D341Med (cell line): Measurements from ENCODE around the gene SPACA6.

Experiments
- DNase-seq: peaks from one replicate; pipeline ENCODE4 v3.0.0; 2012; ENCODE audit warnings: low spot score

SPACA6 gene

DNA sequence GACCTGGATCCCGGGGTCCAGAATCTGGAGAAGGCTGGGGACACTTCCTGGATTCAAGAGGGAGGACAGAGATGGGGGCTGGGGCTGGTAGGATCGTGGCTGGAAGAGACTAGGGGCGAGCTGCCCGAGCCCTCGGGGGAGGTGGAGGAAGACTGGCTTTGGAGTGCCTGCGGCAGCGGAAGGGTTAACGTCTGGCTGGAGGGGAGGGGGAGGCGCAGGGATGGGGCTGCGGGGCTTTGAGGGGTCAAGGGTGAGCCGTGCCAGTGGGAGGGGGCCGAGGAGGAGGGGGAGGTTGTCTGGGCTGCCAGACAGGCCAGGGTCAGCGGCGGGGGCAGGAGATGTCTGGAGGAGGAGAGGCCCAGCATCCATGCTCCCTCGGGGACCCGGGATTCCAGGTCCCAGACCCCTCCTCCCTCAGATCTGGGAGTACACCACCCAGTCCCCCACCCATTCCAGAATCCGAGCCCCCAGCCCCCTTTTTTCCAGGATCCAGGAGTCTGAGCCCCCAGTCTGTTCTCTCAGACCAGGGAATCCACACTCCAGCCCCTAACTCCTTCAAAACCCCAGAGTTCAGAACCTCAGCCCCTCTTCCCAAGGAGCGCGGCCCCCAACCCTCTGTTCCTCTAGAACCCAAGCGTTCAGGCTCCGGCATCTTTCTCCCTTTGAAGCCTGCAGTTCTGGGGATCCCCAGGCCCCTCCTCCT is 3.2 kb upstream of the SPACA6 start:
- DNase-seq = peak; percentile 59

DNA sequence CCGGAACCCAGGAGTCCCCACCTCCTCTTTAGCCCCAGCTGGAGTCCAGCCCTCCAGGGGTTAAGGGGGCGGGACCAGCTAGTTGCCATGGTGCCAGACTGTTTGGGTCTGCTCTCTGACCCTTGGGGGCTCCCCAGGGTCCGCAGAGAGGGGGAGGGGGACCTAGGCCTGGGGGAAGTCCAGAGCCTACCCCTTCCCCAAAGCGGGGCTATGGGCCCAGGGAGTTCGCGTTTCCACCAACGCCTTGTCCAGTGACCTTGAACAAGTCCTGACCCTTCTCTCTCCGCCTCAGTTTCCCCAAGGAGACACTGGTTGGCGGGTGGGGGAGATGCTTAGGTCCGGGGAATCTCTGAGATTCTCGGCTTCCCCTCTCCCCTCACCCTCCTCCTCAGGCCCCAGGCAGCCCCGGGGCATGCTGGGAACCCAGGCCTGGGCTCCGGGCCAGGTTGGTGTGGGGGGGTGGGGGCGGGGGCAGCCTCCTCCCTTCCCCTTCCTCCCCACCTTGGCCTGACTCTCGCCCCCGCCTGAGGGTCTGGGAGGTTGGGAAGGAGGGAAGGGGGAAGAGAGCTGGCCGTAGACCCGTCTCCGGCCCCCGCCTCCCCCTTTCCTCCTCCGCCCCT is 2.6 kb upstream of the SPACA6 start:
- DNase-seq = peak; percentile 83

DNA sequence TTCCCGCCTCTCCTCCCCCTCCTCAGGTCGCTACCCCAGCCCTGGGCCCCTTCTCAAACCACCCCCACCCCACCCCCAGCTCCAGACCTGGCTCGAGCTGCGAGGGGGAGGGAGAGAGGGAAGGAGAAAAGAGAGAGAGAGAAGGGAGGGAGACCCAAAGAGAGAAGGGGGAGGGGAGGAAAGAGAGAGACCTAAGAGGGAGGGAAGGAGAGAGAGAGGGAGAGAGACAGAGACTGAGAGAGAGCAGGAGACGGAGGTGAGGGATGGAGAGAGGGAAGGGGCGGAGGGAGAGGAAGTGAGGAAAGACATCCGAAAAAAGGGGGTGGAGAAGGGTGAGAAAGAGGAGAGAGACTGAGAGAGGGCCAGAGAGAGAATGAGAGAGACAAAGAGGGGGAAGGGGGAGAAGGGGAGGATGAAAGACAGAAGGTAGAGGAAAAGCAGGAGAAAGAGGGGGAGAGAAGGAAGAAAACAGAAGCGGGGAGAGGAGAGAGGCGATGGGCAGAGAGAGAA is 2.0 kb upstream of the SPACA6 start:
- no peak for DNase-seq

GRCh38 chr19:51691584-51692428 is 1.3 kb upstream of the SPACA6 start:
- no peak for DNase-seq

GRCh38 chr19:51692468-51692867 is 662 bp upstream of the SPACA6 start:
- no peak for DNase-seq

DNA sequence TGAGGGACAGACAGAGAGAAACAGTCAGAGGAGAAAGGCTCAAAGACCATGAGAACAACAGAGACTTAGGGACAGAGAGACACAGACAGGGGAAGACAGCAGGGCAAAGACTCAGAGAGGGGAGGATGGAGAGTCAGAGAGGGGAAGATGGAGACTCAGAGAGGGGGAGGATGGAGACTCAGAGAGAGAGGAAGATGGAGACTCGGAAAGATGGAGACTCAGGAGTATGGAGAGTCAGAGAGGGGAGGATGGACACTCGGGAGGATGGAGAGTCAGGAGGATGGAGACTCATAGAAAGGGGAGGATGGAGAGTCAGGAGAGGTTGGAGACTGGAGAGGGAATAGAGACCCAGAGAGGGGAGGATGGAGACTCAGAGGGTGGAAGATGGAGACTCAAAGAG is 689 bp downstream of the SPACA6 start:
- no peak for DNase-seq

- DNase-seq = no peak
These were observed 1.4 kb downstream of the SPACA6 start for GRCh38 chr19:51694318-51695085.

DNA sequence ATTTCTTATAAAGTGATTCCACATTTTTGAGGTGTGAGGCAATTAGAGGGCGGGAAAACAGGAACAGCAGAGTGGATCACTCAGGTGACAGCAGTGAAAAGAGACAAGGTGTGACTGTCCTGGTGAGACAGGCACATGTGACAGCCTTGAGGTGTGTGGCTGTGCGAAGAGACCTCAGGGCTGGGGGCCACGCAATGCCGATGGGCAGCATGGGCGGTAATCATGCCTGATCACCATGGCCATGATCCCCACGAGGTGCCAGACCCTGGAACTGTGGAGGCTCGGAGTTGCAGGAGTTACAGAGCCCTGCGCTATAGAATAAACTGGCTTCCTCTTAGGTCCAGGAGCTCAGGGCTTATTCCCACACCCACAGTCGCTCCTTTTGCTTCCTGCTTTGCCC is 2.0 kb downstream of the SPACA6 start:
- no peak for DNase-seq

DNA sequence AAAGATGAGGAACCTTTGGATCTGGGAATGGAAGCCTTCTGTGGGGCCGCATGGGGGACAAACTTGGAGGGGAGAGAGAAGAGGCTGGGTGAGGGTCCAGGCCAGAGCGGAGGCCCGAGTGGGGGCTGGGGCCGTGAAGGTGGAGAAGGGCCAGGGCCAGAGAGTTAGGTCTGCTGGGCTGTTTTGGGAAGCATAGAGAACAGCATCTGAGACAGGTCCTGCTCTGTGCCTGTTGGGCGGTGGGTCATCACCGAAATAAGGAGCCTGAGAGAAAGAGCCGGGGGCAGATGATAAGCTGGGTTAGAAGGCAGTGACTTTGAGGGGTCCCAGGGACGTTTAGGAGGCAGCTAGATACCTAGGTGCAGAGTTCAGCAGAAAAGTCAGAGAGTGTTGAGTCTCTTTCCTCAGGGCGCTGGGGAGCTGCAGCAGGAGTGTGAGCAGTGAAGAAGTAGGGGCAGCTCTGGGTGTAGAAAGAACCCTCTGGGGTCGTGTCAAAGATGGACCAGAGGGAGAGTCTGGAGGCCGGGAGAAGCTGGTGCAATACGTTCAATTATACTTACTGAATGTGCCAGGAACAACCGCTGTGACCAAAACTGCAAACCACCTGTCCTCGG is 2.7 kb downstream of the SPACA6 start:
- no peak for DNase-seq

- no peak for DNase-seq
These were observed 3.5 kb downstream of the SPACA6 start for GRCh38 chr19:51696606-51697005.

DNA sequence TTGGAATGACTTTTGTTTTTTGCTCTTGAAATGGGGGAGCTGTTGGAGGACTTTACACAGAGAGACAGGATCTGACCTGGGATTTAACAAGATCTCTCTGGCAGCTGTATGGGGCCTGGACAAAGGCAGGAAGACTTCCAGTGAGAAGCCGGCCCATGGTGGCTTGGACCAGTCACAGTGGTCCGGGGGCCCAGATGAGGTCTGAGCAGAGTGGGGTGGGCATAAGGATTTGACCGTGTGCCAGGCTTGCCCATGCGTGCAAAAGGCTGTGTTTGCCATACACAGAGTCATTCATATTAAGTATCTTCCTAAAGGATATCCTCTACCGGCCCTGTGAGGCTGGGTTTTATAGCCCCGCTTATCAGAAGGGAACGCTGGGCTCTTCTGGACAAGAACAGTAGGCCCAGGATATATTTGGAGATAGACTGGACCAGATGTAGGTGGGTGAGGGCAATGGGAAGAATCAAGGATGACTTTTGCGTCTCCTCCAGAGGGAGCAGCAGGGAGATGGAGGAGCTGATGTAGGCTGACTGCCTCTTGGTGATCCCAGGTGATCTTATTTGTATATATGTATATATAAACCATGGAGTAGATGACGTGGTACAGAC is 4.1 kb downstream of the SPACA6 start:
- DNase-seq = no peak

GRCh38 chr19:51698296-51698695 is 5.2 kb downstream of the SPACA6 start:
- no peak for DNase-seq

- DNase-seq = no peak
These were observed 6.0 kb downstream of the SPACA6 start for GRCh38 chr19:51699170-51699569.

- no peak for DNase-seq
These were observed 8.5 kb downstream of the SPACA6 start for GRCh38 chr19:51701468-51702100.

DNA sequence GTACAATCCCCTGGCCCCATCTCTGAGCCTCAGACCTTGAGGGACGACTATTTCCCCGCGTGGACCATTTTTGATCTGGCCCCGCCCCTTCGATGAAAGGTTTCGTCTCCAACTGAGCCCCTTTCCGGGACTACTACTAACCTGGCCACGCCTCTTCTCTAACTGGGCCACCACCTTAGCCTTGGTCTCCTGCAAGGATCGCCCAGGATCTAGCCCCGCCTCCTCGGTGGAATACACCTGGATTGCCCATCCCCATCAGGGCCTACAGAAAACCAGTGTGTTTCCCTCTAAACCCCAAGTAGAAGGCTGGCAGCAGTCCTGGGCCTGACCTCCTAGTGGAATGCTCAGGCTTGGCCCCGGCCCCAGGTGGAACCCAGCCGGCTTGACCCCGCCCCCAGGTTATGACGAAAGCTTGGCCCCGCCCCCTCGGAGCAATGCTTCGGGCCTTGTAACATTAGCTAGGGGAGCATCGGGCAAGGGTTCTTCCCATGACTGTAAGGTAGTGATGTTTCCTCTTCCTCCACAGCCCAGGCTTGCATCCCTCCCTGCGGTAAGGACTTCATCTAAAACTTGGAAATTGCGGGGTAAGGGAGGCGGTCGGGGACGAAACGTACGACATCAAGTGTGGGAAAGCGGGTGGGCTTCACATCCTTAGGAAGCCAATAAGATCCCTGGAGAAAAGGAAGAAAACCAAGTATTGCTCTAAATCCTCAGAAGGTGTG is 9.1 kb downstream of the SPACA6 start:
- DNase-seq = no peak

- DNase-seq = no peak
These were observed 9.9 kb downstream of the SPACA6 start for GRCh38 chr19:51702825-51703574.

GRCh38 chr19:51703575-51704515 is 10.7 kb downstream of the SPACA6 start:
- peak; percentile 98 for DNase-seq

GRCh38 chr19:51704626-51705025 is 11.5 kb downstream of the SPACA6 start:
- DNase-seq = no peak
